Measurements from ENCODE around the gene TRIM26.

GRCh38 chr6:30152016-30152673 is 61.1 kb downstream of the TRIM26 start:
- no peak for TF ChIP-seq SMC3 (IDR thresholded peaks at IDR 0.05; ENCODE audit: low read depth, low read length)
- no peak for TF ChIP-seq REST (IDR thresholded peaks at IDR 0.05; ENCODE audit: low read depth, low read length)
- no peak for TF ChIP-seq CTCF (IDR thresholded peaks at IDR 0.05)
- no peak for TF ChIP-seq JUND (IDR thresholded peaks at IDR 0.05)
- TF ChIP-seq TCF12 (IDR thresholded peaks at IDR 0.05) = no peak
- TF ChIP-seq RCOR1 (IDR thresholded peaks at IDR 0.05; ENCODE audit: low read length) = no peak
- no peak for TF ChIP-seq FOXM1 (IDR thresholded peaks at IDR 0.05; ENCODE audit: low read depth)
- TF ChIP-seq USF2 (IDR thresholded peaks at IDR 0.05; ENCODE audit: borderline replicate concordance, low read depth, low read length) = no peak
- no peak for TF ChIP-seq EP300 (IDR thresholded peaks at IDR 0.05; ENCODE audit: borderline replicate concordance in 1 of 2, low read depth in 1 of 2, low read length in 1 of 2)
- no peak for TF ChIP-seq GABPA (IDR thresholded peaks at IDR 0.05; ENCODE audit: low read depth)
- TF ChIP-seq TAF1 (IDR thresholded peaks at IDR 0.05; ENCODE audit: borderline replicate concordance, low read depth, low read length) = no peak
- no peak for TF ChIP-seq MAX (IDR thresholded peaks at IDR 0.05; ENCODE audit: low read depth)

Data from SK-N-SH (cell line).